Right kidney (tissue), 9 donors: ENCODE data around the gene TM4SF5.

Source experiments
- DNase-seq: peaks from one replicate; pipeline ENCODE4 v3.0.0-alpha.2; 2016
- long read RNA-seq, 8 donors: transcript quantifications; one replicate each; lab custom pipeline, GENCODE V29; 2026

TM4SF5 gene
- long read RNA-seq, donor 1, partial matches to known transcripts: 0 of 4 reads
- long read RNA-seq, donor 1, other reads (novel, unspliced or antisense): 0 of 4 reads
- long read RNA-seq, donor 2, partial matches to known transcripts: 0 of 3 reads
- long read RNA-seq, donor 2, other reads (novel, unspliced or antisense): 0 of 3 reads
- long read RNA-seq, donor 3, partial matches to known transcripts: 0 of 1 reads
- long read RNA-seq, donor 3, other reads (novel, unspliced or antisense): 0 of 1 reads
- long read RNA-seq, donor 4, partial matches to known transcripts: 0 of 1 reads
- long read RNA-seq, donor 4, other reads (novel, unspliced or antisense): 0 of 1 reads
- long read RNA-seq, donor 5, partial matches to known transcripts: 0 of 2 reads
- long read RNA-seq, donor 5, other reads (novel, unspliced or antisense): 0 of 2 reads
- long read RNA-seq, donor 6, partial matches to known transcripts: 0 of 1 reads
- long read RNA-seq, donor 6, other reads (novel, unspliced or antisense): 0 of 1 reads
- long read RNA-seq, donor 7: 0 reads
- long read RNA-seq, donor 8, partial matches to known transcripts: 0 of 1 reads
- long read RNA-seq, donor 8, other reads (novel, unspliced or antisense): 0 of 1 reads

GRCh38 chr17:4771519-4772234 lies at the start of gene TM4SF5:
TM4SF5 (plus strand) TSS chr17:4771886; CDS start chr17:4771923, 37 bp downstream.
- DNase-seq: no peak

- no peak for DNase-seq
Measured at GRCh38 chr17:4722678-4723240, 48.9 kb upstream of the TM4SF5 start.

GRCh38 chr17:4724650-4725049 lies 47.0 kb upstream of the TM4SF5 start:
- no peak for DNase-seq

- DNase-seq: no peak
Measured at GRCh38 chr17:4725646-4726310, 45.9 kb upstream of the TM4SF5 start.

- DNase-seq: no peak
Measured at GRCh38 chr17:4728124-4728523, 43.6 kb upstream of the TM4SF5 start.

GRCh38 chr17:4733073-4733531 lies 38.6 kb upstream of the TM4SF5 start:
- DNase-seq: no peak

- DNase-seq: no peak
Measured at GRCh38 chr17:4734857-4735475, 36.7 kb upstream of the TM4SF5 start.

- DNase-seq: no peak
Measured at GRCh38 chr17:4735876-4736651, 35.6 kb upstream of the TM4SF5 start.

GRCh38 chr17:4738136-4739121 lies 33.3 kb upstream of the TM4SF5 start:
- peak; percentile 57 for DNase-seq

GRCh38 chr17:4739122-4740024 lies 32.3 kb upstream of the TM4SF5 start, which contains the start of the genes CXCL16 and ZMYND15:
CXCL16 (minus strand) TSS chr17:4739928; CDS start chr17:4739339, 589 bp downstream.
ZMYND15 (plus strand) TSS chr17:4739833; CDS start chr17:4740549, 716 bp downstream.
- peak; percentile 88 for DNase-seq

GRCh38 chr17:4740025-4740351 lies 31.7 kb upstream of the TM4SF5 start:
- DNase-seq: no peak

GRCh38 chr17:4740584-4740983 lies 31.1 kb upstream of the TM4SF5 start:
- no peak for DNase-seq

- no peak for DNase-seq
Measured at GRCh38 chr17:4741544-4741943, 30.1 kb upstream of the TM4SF5 start.

GRCh38 chr17:4742133-4742532 lies 29.6 kb upstream of the TM4SF5 start:
- no peak for DNase-seq

GRCh38 chr17:4742629-4743028 lies 29.1 kb upstream of the TM4SF5 start:
- DNase-seq: no peak

GRCh38 chr17:4743216-4743615 lies 28.5 kb upstream of the TM4SF5 start:
- no peak for DNase-seq

GRCh38 chr17:4743898-4744297 lies 27.8 kb upstream of the TM4SF5 start:
- no peak for DNase-seq
